Liver (tissue), 3 donors: ENCODE results near the gene RNH1.

Experiments used
- GABPA ChIP-seq, 2 donors: IDR thresholded peaks in 1 of 2; conservative IDR thresholded peaks in 1 of 2; 2 replicates each; pipeline ENCODE4 v1.6.1; 2016; ENCODE audit warnings: antibody characterized with exemption in 2 of 2, mild to moderate bottlenecking in 1 of 2, moderate library complexity in 1 of 2
- HNF4G ChIP-seq: IDR thresholded peaks from 2 replicates; pipeline ENCODE4 v1.6.1; 2016; ENCODE audit warnings: antibody characterized with exemption
- JUND ChIP-seq, 2 donors: IDR thresholded peaks; 2 replicates each; pipeline ENCODE4 v1.6.1; 2016; ENCODE audit warnings: antibody characterized with exemption in 2 of 2
- NR2F2 ChIP-seq: IDR thresholded peaks from 2 replicates; pipeline ENCODE4 v1.6.1; 2016; ENCODE audit warnings: antibody characterized with exemption
- RAD21 ChIP-seq, 2 donors: IDR thresholded peaks; 2 replicates each; pipeline ENCODE4 v1.6.1; 2016; ENCODE audit warnings: antibody characterized with exemption in 2 of 2, mild to moderate bottlenecking in 2 of 2
- SP1 ChIP-seq: IDR thresholded peaks from 2 replicates; pipeline ENCODE4 v1.6.1; 2018; ENCODE audit warnings: antibody characterized with exemption, mild to moderate bottlenecking
- TAF1 ChIP-seq: conservative IDR thresholded peaks from 2 replicates; pipeline ENCODE4 v1.6.1; 2016; ENCODE audit warnings: antibody characterized with exemption, mild to moderate bottlenecking
- TF ChIP-seq, protein P1 (sequence below): fragments of 150-350 bp; IDR thresholded peaks from 2 replicates; pipeline ENCODE4 v1.5.1; 2017; ENCODE audit warnings: improper control_type of control experiment, low read depth, low read length; ENCODE audit not compliant: missing input control
- TF ChIP-seq, protein P2 (sequence below): IDR thresholded peaks from 2 replicates; pipeline ENCODE4 v1.6.1; 2016; ENCODE audit warnings: antibody characterized with exemption
- TF ChIP-seq, protein P3 (sequence below): IDR thresholded peaks from 2 replicates; pipeline ENCODE4 v1.6.1; 2016; ENCODE audit warnings: antibody characterized with exemption
- TF ChIP-seq, protein P4 (sequence below): IDR thresholded peaks from 2 replicates; pipeline ENCODE4 v1.6.1; 2016; ENCODE audit warnings: antibody characterized with exemption, mild to moderate bottlenecking
- donor health status: healthy.
- donor health status: healthy.

DNA sequence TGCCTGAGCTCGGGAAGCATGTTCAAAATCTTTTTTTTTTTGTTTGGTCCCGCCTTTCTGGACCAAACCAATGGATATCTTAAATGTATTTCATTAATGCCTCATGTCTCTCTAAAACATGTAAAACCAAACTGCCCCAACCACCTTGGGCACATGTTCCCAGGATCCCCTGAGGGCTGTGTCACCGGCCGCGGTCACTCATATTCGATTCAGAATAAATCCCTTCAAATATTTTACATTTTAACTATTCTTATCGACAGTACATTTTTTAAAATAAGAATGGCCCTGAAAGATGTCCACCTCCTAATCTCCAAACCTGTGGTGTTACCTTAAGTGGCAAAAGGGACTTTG lies 2.1 kb downstream of the RNH1 start:
- TF ChIP-seq, protein P1, sequence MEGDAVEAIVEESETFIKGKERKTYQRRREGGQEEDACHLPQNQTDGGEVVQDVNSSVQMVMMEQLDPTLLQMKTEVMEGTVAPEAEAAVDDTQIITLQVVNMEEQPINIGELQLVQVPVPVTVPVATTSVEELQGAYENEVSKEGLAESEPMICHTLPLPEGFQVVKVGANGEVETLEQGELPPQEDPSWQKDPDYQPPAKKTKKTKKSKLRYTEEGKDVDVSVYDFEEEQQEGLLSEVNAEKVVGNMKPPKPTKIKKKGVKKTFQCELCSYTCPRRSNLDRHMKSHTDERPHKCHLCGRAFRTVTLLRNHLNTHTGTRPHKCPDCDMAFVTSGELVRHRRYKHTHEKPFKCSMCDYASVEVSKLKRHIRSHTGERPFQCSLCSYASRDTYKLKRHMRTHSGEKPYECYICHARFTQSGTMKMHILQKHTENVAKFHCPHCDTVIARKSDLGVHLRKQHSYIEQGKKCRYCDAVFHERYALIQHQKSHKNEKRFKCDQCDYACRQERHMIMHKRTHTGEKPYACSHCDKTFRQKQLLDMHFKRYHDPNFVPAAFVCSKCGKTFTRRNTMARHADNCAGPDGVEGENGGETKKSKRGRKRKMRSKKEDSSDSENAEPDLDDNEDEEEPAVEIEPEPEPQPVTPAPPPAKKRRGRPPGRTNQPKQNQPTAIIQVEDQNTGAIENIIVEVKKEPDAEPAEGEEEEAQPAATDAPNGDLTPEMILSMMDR, result no peak
- TF ChIP-seq, protein P2, sequence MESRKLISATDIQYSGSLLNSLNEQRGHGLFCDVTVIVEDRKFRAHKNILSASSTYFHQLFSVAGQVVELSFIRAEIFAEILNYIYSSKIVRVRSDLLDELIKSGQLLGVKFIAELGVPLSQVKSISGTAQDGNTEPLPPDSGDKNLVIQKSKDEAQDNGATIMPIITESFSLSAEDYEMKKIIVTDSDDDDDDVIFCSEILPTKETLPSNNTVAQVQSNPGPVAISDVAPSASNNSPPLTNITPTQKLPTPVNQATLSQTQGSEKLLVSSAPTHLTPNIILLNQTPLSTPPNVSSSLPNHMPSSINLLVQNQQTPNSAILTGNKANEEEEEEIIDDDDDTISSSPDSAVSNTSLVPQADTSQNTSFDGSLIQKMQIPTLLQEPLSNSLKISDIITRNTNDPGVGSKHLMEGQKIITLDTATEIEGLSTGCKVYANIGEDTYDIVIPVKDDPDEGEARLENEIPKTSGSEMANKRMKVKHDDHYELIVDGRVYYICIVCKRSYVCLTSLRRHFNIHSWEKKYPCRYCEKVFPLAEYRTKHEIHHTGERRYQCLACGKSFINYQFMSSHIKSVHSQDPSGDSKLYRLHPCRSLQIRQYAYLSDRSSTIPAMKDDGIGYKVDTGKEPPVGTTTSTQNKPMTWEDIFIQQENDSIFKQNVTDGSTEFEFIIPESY, result no peak
- TF ChIP-seq RAD21 (IDR thresholded peaks at IDR 0.05) (no peak), JUND (IDR thresholded peaks at IDR 0.05) (no peak), GABPA (IDR thresholded peaks at IDR 0.05 in 1 of 2, conservative IDR thresholded peaks at IDR 0.05 in 1 of 2) (no peak), SP1 (no peak), NR2F2 (no peak), HNF4G (no peak), TAF1 (no peak)
- TF ChIP-seq, protein P3, sequence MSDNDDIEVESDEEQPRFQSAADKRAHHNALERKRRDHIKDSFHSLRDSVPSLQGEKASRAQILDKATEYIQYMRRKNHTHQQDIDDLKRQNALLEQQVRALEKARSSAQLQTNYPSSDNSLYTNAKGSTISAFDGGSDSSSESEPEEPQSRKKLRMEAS, result no peak
- TF ChIP-seq, protein P4, sequence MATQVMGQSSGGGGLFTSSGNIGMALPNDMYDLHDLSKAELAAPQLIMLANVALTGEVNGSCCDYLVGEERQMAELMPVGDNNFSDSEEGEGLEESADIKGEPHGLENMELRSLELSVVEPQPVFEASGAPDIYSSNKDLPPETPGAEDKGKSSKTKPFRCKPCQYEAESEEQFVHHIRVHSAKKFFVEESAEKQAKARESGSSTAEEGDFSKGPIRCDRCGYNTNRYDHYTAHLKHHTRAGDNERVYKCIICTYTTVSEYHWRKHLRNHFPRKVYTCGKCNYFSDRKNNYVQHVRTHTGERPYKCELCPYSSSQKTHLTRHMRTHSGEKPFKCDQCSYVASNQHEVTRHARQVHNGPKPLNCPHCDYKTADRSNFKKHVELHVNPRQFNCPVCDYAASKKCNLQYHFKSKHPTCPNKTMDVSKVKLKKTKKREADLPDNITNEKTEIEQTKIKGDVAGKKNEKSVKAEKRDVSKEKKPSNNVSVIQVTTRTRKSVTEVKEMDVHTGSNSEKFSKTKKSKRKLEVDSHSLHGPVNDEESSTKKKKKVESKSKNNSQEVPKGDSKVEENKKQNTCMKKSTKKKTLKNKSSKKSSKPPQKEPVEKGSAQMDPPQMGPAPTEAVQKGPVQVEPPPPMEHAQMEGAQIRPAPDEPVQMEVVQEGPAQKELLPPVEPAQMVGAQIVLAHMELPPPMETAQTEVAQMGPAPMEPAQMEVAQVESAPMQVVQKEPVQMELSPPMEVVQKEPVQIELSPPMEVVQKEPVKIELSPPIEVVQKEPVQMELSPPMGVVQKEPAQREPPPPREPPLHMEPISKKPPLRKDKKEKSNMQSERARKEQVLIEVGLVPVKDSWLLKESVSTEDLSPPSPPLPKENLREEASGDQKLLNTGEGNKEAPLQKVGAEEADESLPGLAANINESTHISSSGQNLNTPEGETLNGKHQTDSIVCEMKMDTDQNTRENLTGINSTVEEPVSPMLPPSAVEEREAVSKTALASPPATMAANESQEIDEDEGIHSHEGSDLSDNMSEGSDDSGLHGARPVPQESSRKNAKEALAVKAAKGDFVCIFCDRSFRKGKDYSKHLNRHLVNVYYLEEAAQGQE, result no peak
